Femur (tissue), 1 donor: ENCODE results near the gene OBSL1.
A peak's percentile ranks its signal among the peaks of the same experiment; 100 is the strongest.

Experiments
- DNase-seq: peaks from one replicate; pipeline ENCODE4 v3.0.0-alpha.2; 2017

The OBSL1 gene

GRCh38 chr2:219571311-219572236 is at the start of gene OBSL1:
OBSL1 (minus strand) TSS chr2:219571539; CDS start chr2:219571232, 307 bp downstream.
- DNase-seq, result peak; percentile 91

- DNase-seq, result no peak
Measured at GRCh38 chr2:219620546-219620945, 49.2 kb upstream of the OBSL1 start.

- no peak for DNase-seq
Measured at GRCh38 chr2:219619235-219619634, 47.9 kb upstream of the OBSL1 start.

- DNase-seq, result no peak
Measured at GRCh38 chr2:219618733-219619122, 47.4 kb upstream of the OBSL1 start.

DNA sequence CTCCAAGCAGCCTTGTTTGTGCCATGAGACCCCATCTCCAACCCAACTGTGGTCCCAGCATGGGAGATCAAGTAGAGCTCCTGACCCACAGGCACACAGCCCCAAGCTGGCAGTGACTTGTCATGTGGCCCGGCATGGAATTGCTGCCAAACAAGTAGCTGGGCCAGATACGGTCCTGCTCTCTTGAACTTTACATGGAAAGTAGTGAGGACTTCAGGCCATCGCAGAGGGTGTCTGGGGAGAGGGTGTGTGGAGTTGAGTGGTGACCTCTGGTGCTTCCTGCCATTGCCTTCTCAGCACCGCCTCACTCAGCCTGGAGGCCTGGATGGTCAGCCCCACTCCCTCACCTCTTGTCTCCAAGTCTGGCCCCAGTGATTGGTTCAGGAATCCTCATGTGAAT is 45.2 kb upstream of the OBSL1 start:
- no peak for DNase-seq

DNA sequence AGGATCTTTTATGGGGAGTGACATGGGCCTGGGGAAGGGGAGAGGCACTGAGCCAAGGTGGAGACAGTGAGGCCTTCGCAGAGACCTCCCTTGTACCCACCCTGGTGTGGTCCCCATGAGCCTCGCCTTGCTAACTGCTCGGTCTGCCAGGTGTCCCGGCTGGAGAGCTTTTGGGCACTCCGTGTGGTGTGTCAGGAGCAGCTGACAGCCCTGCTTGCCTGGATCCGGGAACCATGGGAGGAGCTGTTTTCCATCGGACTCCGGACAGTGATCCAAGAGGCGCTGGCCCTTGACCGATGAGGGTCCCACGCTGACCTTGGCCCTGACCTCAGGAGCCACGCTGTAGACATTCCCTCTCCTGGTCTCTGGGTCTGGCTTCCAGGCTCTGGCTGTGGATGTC is 44.6 kb upstream of the OBSL1 start:
- DNase-seq, result no peak

GRCh38 chr2:219615036-219615435 is 43.7 kb upstream of the OBSL1 start:
- no peak for DNase-seq

DNA sequence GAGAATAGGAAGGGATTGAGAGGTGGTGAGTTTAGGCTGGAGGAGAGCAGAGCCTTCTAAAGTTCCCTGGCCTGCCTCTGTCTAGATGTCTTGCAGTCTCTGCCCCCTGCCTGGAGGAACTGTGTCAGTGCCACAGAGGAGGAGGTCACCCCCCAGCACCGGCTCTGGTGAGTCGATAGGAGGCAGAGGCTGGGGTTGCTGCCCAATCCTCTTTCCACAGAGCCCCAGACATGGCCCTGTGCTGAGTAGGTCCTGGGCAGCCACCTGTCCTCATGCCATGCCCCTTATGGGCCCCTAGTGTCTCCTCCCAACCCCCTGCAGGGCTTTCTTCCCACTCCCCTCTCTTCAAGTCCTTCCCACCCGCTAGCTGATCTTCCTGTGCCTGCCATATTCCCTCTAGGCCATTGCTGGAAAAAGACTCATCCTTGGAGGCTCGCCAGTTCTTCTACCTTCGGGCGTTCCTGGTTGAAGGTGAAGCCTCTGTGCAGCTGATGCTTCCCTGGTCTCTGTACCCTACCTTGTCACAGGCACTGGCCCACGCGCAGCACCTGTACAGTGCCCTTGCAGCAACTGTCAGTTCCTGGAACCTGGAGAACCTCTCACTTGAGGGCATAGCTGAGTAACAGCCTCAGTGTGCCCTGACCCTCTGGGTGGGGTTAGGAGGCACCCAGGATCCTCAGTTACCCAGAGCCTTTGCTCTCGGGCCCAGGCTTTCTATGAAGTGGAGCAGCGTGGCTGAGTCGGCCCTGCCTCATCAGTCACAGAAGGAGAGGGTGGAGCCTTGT is 42.9 kb upstream of the OBSL1 start:
- DNase-seq, result no peak

GRCh38 chr2:219613461-219614070 is 42.2 kb upstream of the OBSL1 start:
- no peak for DNase-seq

DNA sequence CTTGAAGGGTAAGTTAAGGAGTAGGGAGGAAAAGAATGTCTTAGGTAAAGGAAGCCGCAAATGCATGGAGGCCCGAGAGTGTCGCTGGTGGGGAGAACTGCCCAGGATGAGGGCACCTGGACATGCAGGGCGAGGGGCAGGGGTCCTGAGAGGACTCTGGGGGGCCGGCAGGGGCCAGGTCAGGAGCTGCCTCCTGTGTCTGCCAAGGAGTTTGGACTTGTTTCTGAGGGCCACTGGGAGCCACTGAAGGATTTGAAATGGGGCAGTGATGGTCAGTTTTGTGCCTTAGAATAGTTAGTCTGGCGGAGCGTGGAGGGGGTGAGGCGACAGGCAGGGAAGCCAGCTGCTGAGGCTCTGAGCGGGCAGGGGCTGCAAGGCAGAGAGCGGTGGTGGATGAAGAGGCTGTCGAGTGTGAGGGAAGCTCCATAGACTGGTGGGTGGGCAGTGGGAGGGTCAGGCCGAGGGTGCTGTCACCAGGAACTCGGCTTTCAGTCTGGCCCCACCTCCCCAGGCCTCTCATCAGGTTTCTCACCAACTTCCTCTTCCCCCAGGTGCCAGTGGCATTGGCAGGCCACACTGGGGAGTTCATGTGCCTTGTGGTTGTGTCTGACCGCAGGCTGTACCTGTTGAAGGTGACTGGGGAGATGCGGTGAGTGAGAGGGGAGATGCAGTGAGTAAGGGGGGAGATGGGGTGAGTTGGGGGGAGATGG is 41.4 kb upstream of the OBSL1 start:
- DNase-seq, result no peak

GRCh38 chr2:219611866-219612576 is 40.7 kb upstream of the OBSL1 start:
- no peak for DNase-seq

DNA sequence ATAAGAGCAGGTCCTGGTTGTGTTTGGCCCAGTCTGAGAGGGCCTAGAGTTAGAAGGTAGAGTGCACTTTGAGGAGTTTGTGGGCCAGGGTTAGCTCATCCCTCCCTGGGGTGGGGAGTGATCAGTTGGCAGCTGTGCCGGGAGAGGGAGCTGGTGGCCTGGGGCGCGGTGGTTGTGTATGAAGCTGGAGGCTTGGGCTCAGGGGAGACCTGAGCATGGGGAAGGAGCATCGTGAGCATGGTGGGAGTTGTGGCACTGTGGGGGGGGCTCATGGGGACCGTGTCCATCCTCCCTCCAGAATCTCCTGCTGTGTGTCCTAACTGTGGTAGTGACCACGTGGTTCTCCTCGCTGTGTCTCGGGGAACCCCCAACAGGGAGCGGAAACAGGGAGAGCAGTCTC is 40.0 kb upstream of the OBSL1 start:
- no peak for DNase-seq

DNA sequence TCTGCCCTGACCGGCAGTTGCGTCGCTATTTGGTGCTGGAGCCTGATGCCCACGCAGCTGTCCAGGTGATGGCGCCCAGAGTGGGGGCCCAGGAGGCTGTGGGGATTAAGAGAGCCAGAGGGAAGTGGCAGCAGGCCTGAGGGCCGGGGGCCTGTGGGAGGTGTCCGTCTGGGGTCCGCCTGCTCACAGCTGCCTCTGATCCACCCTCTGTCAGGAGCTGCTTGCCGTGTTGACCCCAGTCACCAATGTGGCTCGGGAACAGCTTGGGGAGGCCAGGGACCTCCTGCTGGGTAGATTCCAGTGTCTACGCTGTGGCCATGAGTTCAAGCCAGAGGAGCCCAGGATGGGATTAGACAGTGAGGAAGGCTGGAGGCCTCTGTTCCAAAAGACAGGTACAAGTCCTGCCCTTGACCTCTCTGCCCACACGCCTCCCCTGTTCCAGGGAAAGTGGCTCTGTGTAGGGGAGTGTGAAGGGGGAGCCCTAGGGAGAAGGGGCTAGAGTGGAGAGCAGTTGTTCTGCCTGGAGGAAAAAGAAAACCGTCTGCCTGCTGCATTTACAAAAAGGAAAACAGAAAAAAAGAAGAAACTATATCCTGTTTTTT is 37.9 kb upstream of the OBSL1 start:
- DNase-seq, result no peak

DNA sequence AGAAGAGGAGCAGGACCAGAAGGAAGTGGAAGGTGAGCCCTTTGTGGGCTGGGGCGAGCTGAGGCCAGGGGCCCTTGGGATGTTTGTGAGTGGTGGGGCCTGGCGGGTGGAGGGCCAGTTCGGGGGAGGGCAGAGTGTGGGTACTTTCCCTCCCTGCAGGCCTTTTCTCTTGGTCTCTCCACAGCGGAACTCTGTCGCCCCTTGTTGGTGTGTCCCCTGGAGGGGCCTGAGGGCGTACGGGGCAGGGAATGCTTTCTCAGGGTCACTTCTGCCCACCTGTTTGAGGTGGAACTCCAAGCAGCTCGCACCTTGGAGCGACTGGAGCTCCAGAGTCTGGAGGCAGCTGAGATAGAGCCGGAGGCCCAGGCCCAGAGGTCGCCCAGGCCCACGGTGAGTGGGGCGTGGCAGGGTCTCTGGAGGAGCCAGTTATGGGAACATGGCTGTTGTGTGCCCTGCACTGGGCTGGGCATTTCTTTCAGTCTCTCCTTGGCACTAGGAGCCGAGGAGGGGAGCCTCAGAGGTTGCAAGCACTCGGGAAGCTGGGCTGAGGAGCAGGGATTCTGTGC is 37.1 kb upstream of the OBSL1 start:
- no peak for DNase-seq

DNA sequence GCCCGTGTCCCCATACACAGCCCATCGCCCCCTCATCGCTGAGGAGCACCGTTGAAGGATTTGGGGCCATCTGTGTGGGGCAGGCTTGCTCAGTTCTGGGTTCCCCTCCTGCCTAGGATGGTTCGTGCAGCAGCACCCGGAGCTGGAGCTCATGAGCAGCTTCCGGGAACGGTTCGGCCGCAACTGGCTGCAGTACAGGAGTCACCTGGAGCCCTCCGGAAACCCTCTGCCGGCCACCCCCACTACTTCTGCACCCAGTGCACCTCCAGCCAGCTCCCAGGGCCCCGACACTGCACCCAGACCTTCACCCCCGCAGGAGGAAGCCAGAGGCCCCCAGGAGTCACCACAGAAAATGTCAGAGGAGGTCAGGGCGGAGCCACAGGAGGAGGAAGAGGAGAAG is 36.6 kb upstream of the OBSL1 start:
- no peak for DNase-seq

- no peak for DNase-seq
Measured at GRCh38 chr2:219605607-219605954, 34.2 kb upstream of the OBSL1 start.

DNA sequence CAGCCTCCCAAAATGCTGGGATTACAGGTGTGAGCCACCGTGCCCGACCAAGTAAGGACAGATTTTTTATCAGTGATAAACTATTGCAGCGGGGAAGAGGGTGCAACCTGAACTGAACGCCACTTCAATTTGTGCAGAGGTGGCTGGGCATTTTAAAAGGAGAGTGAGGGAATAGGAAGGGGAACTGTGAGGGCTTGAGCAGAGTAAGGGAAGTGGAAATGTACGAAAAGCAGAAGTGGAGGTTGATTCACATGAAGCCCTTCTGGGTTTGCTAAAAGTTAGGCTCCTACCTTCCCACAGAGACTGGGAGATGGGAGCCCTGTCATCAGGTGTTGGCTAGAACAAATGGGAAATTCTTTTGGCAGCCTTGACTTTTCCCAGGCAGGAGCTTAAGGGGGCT is 32.4 kb upstream of the OBSL1 start:
- no peak for DNase-seq

- no peak for DNase-seq
Measured at GRCh38 chr2:219598308-219599078, 27.2 kb upstream of the OBSL1 start.

GRCh38 chr2:219597552-219598307 is 26.4 kb upstream of the OBSL1 start, which contains the start of gene STK11IP:
STK11IP (plus strand) TSS chr2:219597857; CDS start chr2:219598120, 263 bp downstream.
- peak; percentile 98 for DNase-seq
